Activated CD8-positive, alpha-beta T cell treated with anti-CD3 and anti-CD28 coated beads for 36 hours (primary cell): ENCODE measurements around the gene CD40. TPM values are rescaled to one million over a fixed set of nuclear protein-coding genes. Genes with fewer than 3 reads are reported as not detected.
A peak's percentile ranks its signal among the peaks of the same experiment; 100 is the strongest.
"Not testable (repeated sequence)": the region's sequence is repeated elsewhere in the genome, so short reads cannot be mapped to it uniquely, and the experiment has no call there.

Experiments
- ATAC-seq: fragments of 200-7000 bp; cut with Tn5 transposase; one replicate; pipeline ENCODE4 v1.10.0; 2021; ENCODE audit warnings: mild to moderate bottlenecking, moderate library complexity
- CTCF ChIA-PET: fragments of 350-600 bp; sonication (Branson Sonifier 250); formaldehyde crosslinking; loops from one replicate; lab custom pipeline; 2021; ENCODE audit warnings: antibody characterized with exemption; lab: Charles Lee
- POLR2A ChIA-PET: fragments of 350-600 bp; sonication (Branson Sonifier 250); formaldehyde crosslinking; loops from one replicate; lab custom pipeline; 2021; ENCODE audit warnings: antibody characterized with exemption; lab: Charles Lee
- DNase-seq: peaks from one replicate; pipeline ENCODE4 v3.0.0-alpha.2; 2020
- H3K27ac Mint-ChIP-seq: one replicate; pipeline ENCODE4 v1.8.0; 2021; ENCODE audit warnings: mild to moderate bottlenecking, mixed read lengths
- H3K27me3 Mint-ChIP-seq: one replicate; pipeline ENCODE4 v1.8.0; 2021; ENCODE audit warnings: mixed read lengths
- H3K36me3 Mint-ChIP-seq: one replicate; pipeline ENCODE4 v1.8.0; 2021; ENCODE audit warnings: low read depth, mixed read lengths
- H3K4me1 Mint-ChIP-seq: one replicate; pipeline ENCODE4 v1.8.0; 2021; ENCODE audit warnings: low read depth, mixed read lengths
- H3K4me3 Mint-ChIP-seq: one replicate; pipeline ENCODE4 v1.8.0; 2021; ENCODE audit warnings: mild to moderate bottlenecking, moderate library complexity, mixed read lengths
- H3K9me3 Mint-ChIP-seq: one replicate; pipeline ENCODE4 v1.8.0; 2021; ENCODE audit warnings: mixed read lengths
- intact Hi-C: fragments of 100-400 bp; cut with micrococcal nuclease; formaldehyde crosslinking; loops from one replicate; pipeline ENCODE4 v1.10.0; 2022
- total RNA-seq, 2 experiments: library from RNA; stranded (reverse); gene quantifications; one replicate each; pipeline ENCODE4 v1.2.3, GENCODE V29; 2021
- TF ChIP-seq, protein P1 (sequence below): fragments of 200-600 bp; IDR thresholded peaks from one replicate; pipeline ENCODE4 v1.8.0; 2022; ENCODE audit warnings: antibody characterized with exemption, mild to moderate bottlenecking

The CD40 gene
- total RNA-seq, 2 experiments from 2014 or later = 3.3 to 3.5 TPM

- intact Hi-C loops = no loop called here
- no peak for ATAC-seq
Measured at GRCh38 chr20:46093531-46093930, 24.6 kb upstream of the CD40 start.

GRCh38 chr20:46099491-46100287 is 18.4 kb upstream of the CD40 start:
- H3K27me3 Mint-ChIP-seq = peaks cover 35% of the 10 kb centered on the region
- H3K4me3 Mint-ChIP-seq = no peak overlapping the region
- DNase-seq = peak; percentile 30
- no peak for ATAC-seq
- no peaks in the 10 kb centered on the region for H3K9me3 Mint-ChIP-seq
- no peaks in the 10 kb centered on the region for H3K36me3 Mint-ChIP-seq
- intact Hi-C loops = no loop called here
- CTCF ChIA-PET = no interaction called here
- no peak overlapping the region for H3K27ac Mint-ChIP-seq
- no peaks in the 10 kb centered on the region for H3K4me1 Mint-ChIP-seq
- POLR2A ChIA-PET = no interaction called here
- TF ChIP-seq, protein P1, sequence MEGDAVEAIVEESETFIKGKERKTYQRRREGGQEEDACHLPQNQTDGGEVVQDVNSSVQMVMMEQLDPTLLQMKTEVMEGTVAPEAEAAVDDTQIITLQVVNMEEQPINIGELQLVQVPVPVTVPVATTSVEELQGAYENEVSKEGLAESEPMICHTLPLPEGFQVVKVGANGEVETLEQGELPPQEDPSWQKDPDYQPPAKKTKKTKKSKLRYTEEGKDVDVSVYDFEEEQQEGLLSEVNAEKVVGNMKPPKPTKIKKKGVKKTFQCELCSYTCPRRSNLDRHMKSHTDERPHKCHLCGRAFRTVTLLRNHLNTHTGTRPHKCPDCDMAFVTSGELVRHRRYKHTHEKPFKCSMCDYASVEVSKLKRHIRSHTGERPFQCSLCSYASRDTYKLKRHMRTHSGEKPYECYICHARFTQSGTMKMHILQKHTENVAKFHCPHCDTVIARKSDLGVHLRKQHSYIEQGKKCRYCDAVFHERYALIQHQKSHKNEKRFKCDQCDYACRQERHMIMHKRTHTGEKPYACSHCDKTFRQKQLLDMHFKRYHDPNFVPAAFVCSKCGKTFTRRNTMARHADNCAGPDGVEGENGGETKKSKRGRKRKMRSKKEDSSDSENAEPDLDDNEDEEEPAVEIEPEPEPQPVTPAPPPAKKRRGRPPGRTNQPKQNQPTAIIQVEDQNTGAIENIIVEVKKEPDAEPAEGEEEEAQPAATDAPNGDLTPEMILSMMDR = no peak

More at GRCh38 chr20:46093531-46093930, 24.6 kb upstream of the CD40 start:
- Mint-ChIP-seq H3K4me1 (peaks cover 11% of the 10 kb centered on the region), H3K9me3 (no peaks in the 10 kb centered on the region), H3K36me3 (no peaks in the 10 kb centered on the region), H3K4me3 (no peak overlapping the region), H3K27ac (no peak overlapping the region), H3K27me3 (peaks cover 10% of the 10 kb centered on the region)
- peak; percentile 22 for DNase-seq
- POLR2A ChIA-PET = no interaction called here
- CTCF ChIA-PET = no interaction called here
- TF ChIP-seq, protein P1 = no peak

- peaks cover 36% of the 10 kb centered on the region for H3K27me3 Mint-ChIP-seq
- CTCF ChIA-PET, H3K27ac Mint-ChIP-seq, H3K4me3 Mint-ChIP-seq, ATAC-seq, H3K4me1 Mint-ChIP-seq, POLR2A ChIA-PET, H3K9me3 Mint-ChIP-seq, intact Hi-C loops, H3K36me3 Mint-ChIP-seq, DNase-seq: not testable (repeated sequence)
Measured at GRCh38 chr20:46100444-46100843, 17.7 kb upstream of the CD40 start.

DNA sequence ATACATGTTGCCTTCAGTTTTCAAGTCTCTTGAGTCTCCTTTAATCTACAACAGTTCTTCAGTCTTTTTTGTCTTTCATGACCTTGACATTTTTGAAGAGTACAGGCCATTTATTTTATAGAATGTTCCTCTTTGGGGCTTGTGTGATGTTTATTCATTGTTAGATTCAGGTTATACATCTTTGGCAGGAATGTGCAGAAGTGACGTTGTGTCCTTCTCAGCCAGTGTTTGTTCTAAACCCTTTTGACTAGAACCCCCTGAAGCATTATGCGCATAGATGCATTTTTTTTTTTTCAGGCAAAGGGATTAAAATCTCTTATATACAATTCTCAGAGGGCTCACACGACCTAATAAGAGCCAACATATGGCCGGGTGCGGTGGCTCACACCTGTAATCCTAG is 17.1 kb upstream of the CD40 start:
- Mint-ChIP-seq H3K4me1 (no peaks in the 10 kb centered on the region), H3K27ac (no peak overlapping the region), H3K36me3 (no peaks in the 10 kb centered on the region), H3K27me3 (peaks cover 39% of the 10 kb centered on the region), H3K4me3 (no peak overlapping the region), H3K9me3 (no peaks in the 10 kb centered on the region)
- ChIA-PET POLR2A (no interaction called here), CTCF (no interaction called here)
- TF ChIP-seq, protein P1 = no peak
- ATAC-seq = no peak
- no peak for DNase-seq
- intact Hi-C loops = no loop called here

DNA sequence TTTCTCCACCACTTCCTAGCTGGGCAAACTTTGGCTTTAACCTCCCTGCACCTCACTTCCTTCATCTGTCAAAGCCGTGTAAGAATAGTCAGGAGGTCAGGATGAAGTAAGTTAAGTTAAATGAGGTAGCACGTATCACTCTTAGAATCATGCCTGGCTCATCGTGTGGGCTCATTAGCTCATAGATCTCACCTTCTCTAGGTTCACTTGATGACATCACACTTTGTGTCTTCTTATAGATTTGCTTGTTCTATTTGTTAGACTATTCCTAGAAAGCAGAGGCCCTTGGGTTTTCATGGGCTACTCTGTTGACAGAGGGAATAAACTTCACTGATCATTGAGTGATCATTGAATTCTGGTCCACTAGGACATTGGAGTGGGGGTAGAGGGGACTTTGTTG is 16.2 kb upstream of the CD40 start:
- DNase-seq (no peak), ATAC-seq (no peak)
- Mint-ChIP-seq H3K36me3 (no peaks in the 10 kb centered on the region), H3K4me1 (no peaks in the 10 kb centered on the region), H3K4me3 (no peak overlapping the region), H3K9me3 (no peaks in the 10 kb centered on the region), H3K27ac (no peak overlapping the region), H3K27me3 (peaks cover 40% of the 10 kb centered on the region)
- intact Hi-C loops = no loop called here
- POLR2A ChIA-PET = no interaction called here
- TF ChIP-seq, protein P1 = no peak
- CTCF ChIA-PET = interaction anchor here (1.4 kb wide), 1 partner anchor 87 kb away, joined by 4 read pairs; no protein-coding TSS in a partner anchor
